ENCODE data around the gene FARS2.

- TF ChIP-seq MZF1 (tag by site-specific recombination; IDR thresholded peaks at IDR 0.05; ENCODE audit: borderline replicate concordance) (no peak), ZNF394 (tag by site-specific recombination; IDR thresholded peaks at IDR 0.05; ENCODE audit: borderline replicate concordance) (no peak)
These were observed 249.2 kb downstream of the FARS2 start for GRCh38 chr6:5510331-5511133.
